Nephron (organoid): ENCODE measurements around the gene TMC4.
"Not testable (repeated sequence)": the region's sequence is repeated elsewhere in the genome, so short reads cannot be mapped to it uniquely, and the experiment has no call there.

Experiments used
- H3K27ac Mint-ChIP-seq, 3 experiments: 2 replicates each; pipeline ENCODE4 v1.8.0; 2020; ENCODE audit warnings: mixed read lengths in 3 of 3, mild to moderate bottlenecking in 2 of 3, moderate library complexity in 1 of 3
- H3K27me3 Mint-ChIP-seq: 2 replicates; pipeline ENCODE4 v1.8.0; 2021; ENCODE audit warnings: low read depth, mild to moderate bottlenecking, moderate library complexity, mixed read lengths
- H3K36me3 Mint-ChIP-seq: 2 replicates; pipeline ENCODE4 v1.8.0; 2020; ENCODE audit warnings: low read depth, mixed read lengths
- H3K4me1 Mint-ChIP-seq: 2 replicates; pipeline ENCODE4 v1.8.0; 2020; ENCODE audit warnings: mixed read lengths
- H3K4me3 Mint-ChIP-seq, 3 experiments: 2 replicates each; pipeline ENCODE4 v1.8.0; 2020; ENCODE audit warnings: mild to moderate bottlenecking in 3 of 3, mixed read lengths in 3 of 3, moderate library complexity in 2 of 3
- H3K9me3 Mint-ChIP-seq: 2 replicates; pipeline ENCODE4 v1.8.0; 2020; ENCODE audit warnings: mixed read lengths
- TF ChIP-seq, protein P1 (sequence below), 3 experiments: fragments of 200-600 bp; sonication (generic); IDR thresholded peaks; one replicate each; pipeline ENCODE4 v1.5.0; 2021; ENCODE audit warnings: antibody characterized with exemption in 3 of 3; ENCODE audit not compliant: unreplicated experiment in 3 of 3

The TMC4 gene

DNA sequence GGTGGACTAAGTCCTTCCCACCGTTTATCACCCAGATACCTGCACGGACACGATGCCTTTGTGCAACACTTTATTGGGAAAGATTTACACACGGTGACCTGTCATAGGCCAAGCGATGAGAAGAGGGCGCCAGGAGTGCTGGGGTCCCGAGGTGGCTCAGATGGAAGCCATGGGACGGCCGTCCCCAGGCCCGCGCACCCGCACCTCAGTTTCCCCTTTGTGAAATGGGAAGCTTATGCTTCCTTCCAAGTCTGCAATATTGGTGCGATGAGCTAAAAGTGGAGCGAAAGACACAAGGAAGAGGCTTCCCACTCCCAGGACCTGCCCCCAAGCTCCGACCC is 369 bp upstream of the TMC4 start:
- Mint-ChIP-seq H3K27me3 (no peaks in the 10 kb centered on the region), H3K4me3 (peak overlapping the region in 1 of 3 experiments; percentile 78), H3K36me3 (peaks cover 7% of the 10 kb centered on the region), H3K9me3 (no peaks in the 10 kb centered on the region), H3K4me1 (peaks cover 5% of the 10 kb centered on the region), H3K27ac (no peak overlapping the region)
- TF ChIP-seq, protein P1, sequence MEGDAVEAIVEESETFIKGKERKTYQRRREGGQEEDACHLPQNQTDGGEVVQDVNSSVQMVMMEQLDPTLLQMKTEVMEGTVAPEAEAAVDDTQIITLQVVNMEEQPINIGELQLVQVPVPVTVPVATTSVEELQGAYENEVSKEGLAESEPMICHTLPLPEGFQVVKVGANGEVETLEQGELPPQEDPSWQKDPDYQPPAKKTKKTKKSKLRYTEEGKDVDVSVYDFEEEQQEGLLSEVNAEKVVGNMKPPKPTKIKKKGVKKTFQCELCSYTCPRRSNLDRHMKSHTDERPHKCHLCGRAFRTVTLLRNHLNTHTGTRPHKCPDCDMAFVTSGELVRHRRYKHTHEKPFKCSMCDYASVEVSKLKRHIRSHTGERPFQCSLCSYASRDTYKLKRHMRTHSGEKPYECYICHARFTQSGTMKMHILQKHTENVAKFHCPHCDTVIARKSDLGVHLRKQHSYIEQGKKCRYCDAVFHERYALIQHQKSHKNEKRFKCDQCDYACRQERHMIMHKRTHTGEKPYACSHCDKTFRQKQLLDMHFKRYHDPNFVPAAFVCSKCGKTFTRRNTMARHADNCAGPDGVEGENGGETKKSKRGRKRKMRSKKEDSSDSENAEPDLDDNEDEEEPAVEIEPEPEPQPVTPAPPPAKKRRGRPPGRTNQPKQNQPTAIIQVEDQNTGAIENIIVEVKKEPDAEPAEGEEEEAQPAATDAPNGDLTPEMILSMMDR (IDR thresholded peaks at IDR 0.05; ENCODE audit: unreplicated experiment in 3 of 3), result no peak

DNA sequence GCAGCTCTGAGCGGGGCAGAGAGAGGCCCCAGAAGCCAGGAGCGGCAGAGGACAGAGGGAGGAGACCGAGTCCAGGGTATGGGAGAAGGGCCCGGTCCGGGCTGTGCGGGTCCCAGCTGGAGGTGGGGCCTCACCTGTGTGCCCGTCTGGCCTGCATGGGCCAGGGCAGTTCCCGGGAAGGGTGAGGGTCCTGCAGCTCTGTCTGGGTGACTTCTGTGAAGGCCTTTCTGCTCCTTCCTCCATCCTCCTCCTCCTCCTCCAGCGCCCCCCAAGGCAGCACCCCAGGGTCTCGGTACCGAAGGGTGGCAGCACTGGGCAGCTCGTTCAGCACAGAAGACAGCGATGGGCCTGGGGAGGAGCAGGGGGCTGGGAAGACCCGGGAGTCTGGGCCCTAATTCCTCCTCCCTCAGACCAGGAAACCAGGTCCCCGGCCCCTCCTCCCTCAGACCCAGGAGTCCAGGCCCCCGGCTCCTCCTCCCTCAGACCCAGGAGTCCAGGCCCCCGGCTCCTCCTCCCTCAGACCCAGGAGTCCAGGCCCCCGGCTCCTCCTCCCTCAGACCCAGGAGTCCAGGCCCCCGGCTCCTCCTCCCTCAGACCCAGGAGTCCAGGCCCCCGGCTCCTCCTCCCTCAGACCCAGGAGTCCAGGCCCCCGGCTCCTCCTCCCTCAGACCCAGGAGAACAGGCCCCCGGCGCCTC is 1.1 kb downstream of the TMC4 start:
- Mint-ChIP-seq H3K27ac (peak overlapping the region in 2 of 3 experiments; percentile 4 to 10), H3K4me3 (peak overlapping the region in 2 of 3 experiments; percentile 46 to 60)
- not testable (repeated sequence) for H3K36me3 Mint-ChIP-seq, H3K9me3 Mint-ChIP-seq, H3K4me1 Mint-ChIP-seq, H3K27me3 Mint-ChIP-seq

DNA sequence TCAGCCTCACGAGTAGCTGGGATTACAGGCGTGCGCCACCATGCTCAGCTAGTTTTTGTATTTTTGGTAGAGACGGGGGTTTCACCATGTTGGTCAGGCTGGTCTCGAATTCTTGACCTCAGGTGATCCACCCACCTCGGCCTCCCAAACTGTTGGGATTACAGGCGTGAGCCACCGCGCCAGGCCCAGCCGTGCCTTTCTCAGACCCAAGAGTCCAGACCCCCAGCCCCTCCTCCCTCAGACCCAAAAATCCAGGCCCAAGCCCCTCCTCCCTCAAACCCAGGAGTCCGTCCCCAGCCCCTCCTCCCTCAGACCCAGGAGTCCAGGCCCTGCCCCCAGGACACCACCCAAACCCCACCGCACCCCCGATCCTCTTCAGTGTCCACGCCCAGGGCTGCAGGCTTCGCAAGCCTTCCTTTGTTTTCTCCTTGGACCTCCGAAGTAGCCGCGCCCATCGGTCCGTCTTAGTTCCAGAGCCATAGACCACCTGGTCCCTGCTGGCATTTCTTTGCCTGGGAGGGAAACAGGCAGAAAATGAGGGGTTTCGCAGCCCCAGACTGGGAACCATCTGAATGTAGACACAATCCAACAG is 3.7 kb downstream of the TMC4 start:
- TF ChIP-seq, protein P1 (IDR thresholded peaks at IDR 0.05; ENCODE audit: unreplicated experiment in 3 of 3), result no peak
- peaks cover 5% of the 10 kb centered on the region for H3K4me1 Mint-ChIP-seq
- peaks cover 1% of the 10 kb centered on the region for H3K36me3 Mint-ChIP-seq
- peaks cover 7% of the 10 kb centered on the region for H3K27me3 Mint-ChIP-seq
- H3K9me3 Mint-ChIP-seq, result peaks cover 8% of the 10 kb centered on the region
- H3K4me3 Mint-ChIP-seq, result no peak overlapping the region
- H3K27ac Mint-ChIP-seq, result no peak overlapping the region

DNA sequence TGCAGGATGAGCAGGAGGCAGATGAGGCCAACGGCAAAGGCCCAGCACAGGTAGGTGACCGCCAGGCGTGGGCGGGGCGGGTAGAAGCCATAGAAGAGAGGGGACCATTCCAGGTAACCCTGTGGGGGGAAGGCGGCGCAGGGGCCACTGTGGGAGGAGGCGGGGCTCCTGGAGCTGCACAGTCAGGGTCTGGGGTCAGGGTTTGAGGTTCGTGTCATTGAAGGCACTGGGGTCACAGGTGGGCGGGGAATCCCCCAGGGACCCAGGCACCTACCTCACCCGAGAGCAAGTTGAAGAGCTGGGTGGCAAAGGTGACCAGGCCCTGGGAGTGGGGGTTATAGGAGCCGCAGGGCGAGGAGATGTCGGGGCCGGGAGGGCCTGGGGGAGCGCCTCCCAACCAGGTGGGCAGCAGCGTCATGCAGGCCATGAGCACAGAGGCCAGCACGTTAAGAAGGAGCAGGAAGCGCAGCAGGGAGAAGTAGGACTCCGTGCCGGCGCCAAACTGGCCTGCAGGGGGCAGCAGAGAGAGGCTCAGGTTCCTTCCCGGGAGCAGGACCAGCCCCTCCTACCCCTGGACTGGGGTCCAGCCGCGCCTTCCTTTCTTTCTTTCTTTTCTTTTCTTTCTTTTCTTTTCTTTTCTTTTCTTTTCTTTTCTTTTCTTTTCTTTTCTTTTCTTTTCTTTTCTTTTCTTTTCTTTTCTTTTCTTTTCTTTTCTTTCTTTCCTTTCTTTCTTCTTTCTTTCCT is 4.6 kb downstream of the TMC4 start:
- TF ChIP-seq, protein P1 (IDR thresholded peaks at IDR 0.05; ENCODE audit: unreplicated experiment in 3 of 3), result peak; percentile 76 to 81 (median 79)
- Mint-ChIP-seq H3K4me1 (peaks cover 5% of the 10 kb centered on the region), H3K36me3 (peaks cover 3% of the 10 kb centered on the region), H3K9me3 (peaks cover 8% of the 10 kb centered on the region), H3K4me3 (no peak overlapping the region), H3K27me3 (peaks cover 9% of the 10 kb centered on the region), H3K27ac (no peak overlapping the region)

DNA sequence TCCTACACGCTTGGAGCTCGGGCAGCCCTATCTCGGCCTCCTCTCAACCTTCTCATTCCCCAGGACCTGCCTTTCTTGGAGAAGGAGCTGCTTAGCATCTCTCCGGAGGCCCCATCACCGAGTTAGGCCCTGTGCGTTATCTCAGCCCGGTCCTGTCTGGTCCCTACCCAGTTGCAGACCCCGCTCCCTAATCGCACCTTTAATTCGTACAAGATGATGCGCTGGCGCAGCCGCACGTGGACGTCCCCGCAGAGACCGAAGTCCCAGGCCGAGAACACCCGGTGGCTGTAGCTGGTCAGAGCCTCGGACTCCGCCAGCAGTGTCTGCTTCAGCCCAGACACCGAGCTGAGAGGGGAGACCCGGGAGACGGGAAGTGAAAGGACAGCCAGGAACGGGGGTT is 7.7 kb downstream of the TMC4 start:
- Mint-ChIP-seq H3K4me3 (no peak overlapping the region), H3K4me1 (peaks cover 15% of the 10 kb centered on the region), H3K9me3 (peaks cover 13% of the 10 kb centered on the region), H3K27me3 (peaks cover 16% of the 10 kb centered on the region), H3K27ac (no peak overlapping the region), H3K36me3 (peaks cover 11% of the 10 kb centered on the region)
- TF ChIP-seq, protein P1 (IDR thresholded peaks at IDR 0.05; ENCODE audit: unreplicated experiment in 3 of 3), result no peak

DNA sequence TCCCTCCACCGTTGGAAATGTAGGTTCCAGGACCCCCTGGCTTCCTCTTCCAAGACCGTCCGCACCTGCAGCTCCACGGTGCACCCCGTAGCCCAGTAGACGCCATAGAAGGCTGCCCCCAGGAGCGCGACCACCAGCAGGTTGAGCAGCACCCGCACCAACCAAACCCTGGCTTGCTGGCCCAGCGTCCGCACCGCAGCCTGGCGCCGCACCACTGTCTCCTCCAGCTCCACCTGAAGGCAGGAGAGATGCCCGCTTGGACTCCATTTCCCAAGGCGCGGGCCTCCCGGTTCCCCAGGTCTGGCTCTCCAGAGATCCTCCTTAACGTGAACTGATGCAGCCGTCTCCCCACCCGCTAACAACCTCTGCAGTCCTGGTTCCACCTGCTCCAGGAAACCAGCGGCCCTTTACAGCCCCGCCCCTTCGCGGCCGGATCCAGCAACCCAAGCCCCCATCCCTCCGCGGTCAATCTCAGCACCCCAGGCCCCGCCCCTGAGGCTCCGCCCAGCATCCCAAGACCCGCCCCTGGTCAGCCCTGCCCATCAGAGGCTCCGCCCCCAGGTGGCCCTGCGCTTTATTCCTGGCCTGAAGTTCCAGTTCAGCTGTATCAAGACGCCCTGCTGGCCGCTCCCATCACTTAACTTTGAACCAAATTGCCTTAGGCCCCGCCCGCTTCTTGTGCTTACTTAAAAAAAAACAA is 8.4 kb downstream of the TMC4 start:
- H3K27me3 Mint-ChIP-seq, result peaks cover 16% of the 10 kb centered on the region
- peaks cover 17% of the 10 kb centered on the region for H3K36me3 Mint-ChIP-seq
- H3K27ac Mint-ChIP-seq, result no peak overlapping the region
- H3K4me1 Mint-ChIP-seq, result peaks cover 22% of the 10 kb centered on the region
- H3K4me3 Mint-ChIP-seq, result peak overlapping the region in 1 of 3 experiments; percentile 52
- TF ChIP-seq, protein P1 (IDR thresholded peaks at IDR 0.05; ENCODE audit: unreplicated experiment in 3 of 3), result no peak
- H3K9me3 Mint-ChIP-seq, result peaks cover 17% of the 10 kb centered on the region
